HG03571 (cell line): Measurements from ENCODE around the gene OR2G6.
"Not testable (repeated sequence)": the region's sequence is repeated elsewhere in the genome, so short reads cannot be mapped to it uniquely, and the experiment has no call there.

Source experiments
- ATAC-seq: cut with Tn5 transposase; IDR thresholded peaks from one replicate; pipeline ENCODE4 v1.9.1; 2021; ENCODE audit not compliant: unreplicated experiment

OR2G6 gene

DNA sequence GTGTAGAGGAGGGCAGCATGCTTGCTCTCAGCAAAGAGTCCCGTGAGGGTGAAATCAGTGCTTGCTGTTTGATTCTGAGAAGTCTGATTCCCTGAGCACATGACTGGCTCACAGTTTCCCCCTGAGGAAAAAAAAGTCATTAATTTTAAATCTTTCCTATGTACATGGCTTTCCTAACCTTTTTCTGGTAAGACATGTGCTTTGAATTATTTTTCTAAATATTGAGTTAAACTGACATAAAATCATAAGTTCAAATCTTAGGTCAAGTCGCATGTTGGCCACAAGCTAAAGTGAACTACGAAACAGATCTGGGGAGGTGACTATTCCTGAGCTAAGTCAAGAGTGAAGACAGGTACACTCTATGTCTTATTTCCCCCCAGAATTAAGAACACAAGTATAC is 66.8 kb downstream of the OR2G6 start, which contains the start of gene OR2T34:
Gene OR2T34, minus strand, starts transcription at position 101 of the 400 bp plus-strand sequence. Its CDS starts 0 bp downstream, at position 101.
- not testable (repeated sequence) for ATAC-seq

GRCh38 chr1:248576260-248576980 is 68.5 kb downstream of the OR2G6 start:
- ATAC-seq, result no peak
